Upper lobe of left lung (tissue), 6 donors: ENCODE data around the gene KRTAP10-7. TPM values are rescaled to one million over a fixed set of nuclear protein-coding genes. Genes with fewer than 3 reads are reported as not detected.
"Not testable (repeated sequence)": the region's sequence is repeated elsewhere in the genome, so short reads cannot be mapped to it uniquely, and the experiment has no call there.

ENCODE experiments used
- ATAC-seq, 2 donors: fragments of 200-7000 bp; cut with Tn5 transposase; one replicate each; pipeline ENCODE4 v1.9.1; 2022; ENCODE audit warnings: mild to moderate bottlenecking in 2 of 2, moderate library complexity in 2 of 2; ENCODE audit not compliant: low FRiP score in 2 of 2
- DNase-seq, 2 donors: peaks; one replicate each; pipeline ENCODE4 v3.0.0-alpha.2; 2019 to 2020
- H3K27ac ChIP-seq, 4 donors: fragments of 200-600 bp; sonication (generic); one replicate each; pipeline ENCODE4 v1.5.1; 2016 to 2019
- H3K27me3 ChIP-seq, 4 donors: fragments of 200-600 bp; sonication (generic); one replicate each; pipeline ENCODE4 v1.5.1; 2017 to 2019
- H3K36me3 ChIP-seq, 4 donors: fragments of 200-600 bp; sonication (generic); one replicate each; pipeline ENCODE4 v1.5.1; 2016 to 2019
- H3K4me1 ChIP-seq, 4 donors: fragments of 200-600 bp; sonication (generic); one replicate each; pipeline ENCODE4 v1.5.1; 2018 to 2019
- H3K4me3 ChIP-seq, 4 donors: fragments of 200-600 bp; sonication (generic); one replicate each; pipeline ENCODE4 v1.5.1; 2017 to 2019; ENCODE audit warnings: mild to moderate bottlenecking in 2 of 4, moderate library complexity in 1 of 4
- H3K9me3 ChIP-seq, 4 donors: fragments of 200-600 bp; sonication (generic); one replicate each; pipeline ENCODE4 v1.5.1; 2018 to 2019
- CTCF ChIP-seq, 6 experiments: fragments of 450-650 bp in 4 of 6; fragments of 200-600 bp in 2 of 6; sonication (generic) in 2 of 6; IDR thresholded peaks; one replicate each; pipeline ENCODE4 v1.5.1; 2016 to 2019; ENCODE audit warnings: antibody characterized with exemption in 6 of 6
- EP300 ChIP-seq, 4 donors: sonication (generic); formaldehyde crosslinking; IDR thresholded peaks; one replicate each; pipeline ENCODE4 v1.5.1; 2017; ENCODE audit warnings: antibody characterized with exemption in 4 of 4, control low read depth in 2 of 4
- POLR2A ChIP-seq, 4 donors: fragments of 450-650 bp; IDR thresholded peaks; one replicate each; pipeline ENCODE4 v1.5.1; 2016 to 2017; ENCODE audit warnings: antibody characterized with exemption in 4 of 4, mild to moderate bottlenecking in 2 of 4
- POLR2AphosphoS5 ChIP-seq, 2 donors: sonication (generic); formaldehyde crosslinking; IDR thresholded peaks; one replicate each; pipeline ENCODE4 v1.5.1; 2017; ENCODE audit warnings: antibody characterized with exemption in 2 of 2
- WGBS, 2 donors: methylation state at CpG; one replicate each; pipeline ENCODE4 v1.1.5; 2017 to 2018; 5-methylcytosine and 5-hydroxymethylcytosine counted together
- total RNA-seq, 6 donors: library from RNA; depleted of rRNA in 4 of 6; stranded (reverse); fragments of >200 nt in 4 of 6; gene quantifications; one replicate each; pipeline versions ENCODE4 v1.1.0 to v1.2.1, GENCODE V29; 2016 to 2021
- donor health status: DM: no; HTN: no; CAD: no; lungs with moderate emphysema.
- donor health status: DM: no; HTN: yes; CAD: no; lungs with severe emphysema.

The KRTAP10-7 gene
- total RNA-seq, 6 donors from 2014 or later: not detected

DNA sequence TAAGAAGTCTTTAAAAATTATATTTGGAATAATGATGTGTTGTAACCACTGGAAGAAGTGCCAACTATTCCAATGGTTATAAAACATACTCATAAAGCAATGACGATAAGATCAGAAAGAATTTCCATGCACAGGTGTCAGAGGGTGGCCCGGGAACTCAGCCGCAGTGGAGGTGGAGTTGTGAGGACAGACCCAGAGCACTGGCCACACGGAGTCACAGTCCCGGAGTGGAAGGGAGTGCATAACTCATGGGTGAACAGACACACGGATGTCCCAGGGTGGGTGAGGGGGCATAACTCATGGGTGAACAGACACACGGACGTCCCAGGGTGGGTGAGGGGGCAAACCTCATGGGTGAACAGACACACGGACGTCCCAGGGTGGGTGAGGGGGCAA is 24.4 kb upstream of the KRTAP10-7 start:
- WGBS, 2 donors: 89 to 91% methylated on average over 9 to 10 of the region's 10 CpGs

GRCh38 chr21:44578371-44579055 is 21.9 kb upstream of the KRTAP10-7 start:
- 85 to 95% methylated on average over 6 to 17 of the region's 17 CpGs for WGBS, 2 donors
- ATAC-seq (no peak), DNase-seq (no peak)
- H3K4me3 ChIP-seq: no peak overlapping the region
- no peaks in the 10 kb centered on the region for H3K27me3 ChIP-seq
- peaks cover 0 to 31% (median 15%) of the 10 kb centered on the region in 4 donors for H3K9me3 ChIP-seq
- H3K36me3 ChIP-seq: no peaks in the 10 kb centered on the region
- no peak for TF ChIP-seq POLR2A (IDR thresholded peaks at IDR 0.05)
- no peak for TF ChIP-seq EP300 (IDR thresholded peaks at IDR 0.05)
- TF ChIP-seq POLR2AphosphoS5 (IDR thresholded peaks at IDR 0.05): no peak
- TF ChIP-seq CTCF (IDR thresholded peaks at IDR 0.05): no peak
- H3K27ac ChIP-seq: no peak overlapping the region
- H3K4me1 ChIP-seq: no peaks in the 10 kb centered on the region

More for the DNA sequence above, 24.4 kb upstream of the KRTAP10-7 start:
- no peak overlapping the region for H3K4me3 ChIP-seq
- no peaks in the 10 kb centered on the region for H3K4me1 ChIP-seq
- ATAC-seq (no peak), DNase-seq (no peak)
- no peaks in the 10 kb centered on the region for H3K36me3 ChIP-seq
- H3K27me3 ChIP-seq: no peaks in the 10 kb centered on the region
- H3K9me3 ChIP-seq: peaks cover 0 to 29% (median 12%) of the 10 kb centered on the region in 4 donors
- no peak overlapping the region for H3K27ac ChIP-seq
- TF ChIP-seq POLR2AphosphoS5 (IDR thresholded peaks at IDR 0.05): no peak
- TF ChIP-seq CTCF (IDR thresholded peaks at IDR 0.05): no peak
- no peak for TF ChIP-seq EP300 (IDR thresholded peaks at IDR 0.05)
- TF ChIP-seq POLR2A (IDR thresholded peaks at IDR 0.05): no peak

DNA sequence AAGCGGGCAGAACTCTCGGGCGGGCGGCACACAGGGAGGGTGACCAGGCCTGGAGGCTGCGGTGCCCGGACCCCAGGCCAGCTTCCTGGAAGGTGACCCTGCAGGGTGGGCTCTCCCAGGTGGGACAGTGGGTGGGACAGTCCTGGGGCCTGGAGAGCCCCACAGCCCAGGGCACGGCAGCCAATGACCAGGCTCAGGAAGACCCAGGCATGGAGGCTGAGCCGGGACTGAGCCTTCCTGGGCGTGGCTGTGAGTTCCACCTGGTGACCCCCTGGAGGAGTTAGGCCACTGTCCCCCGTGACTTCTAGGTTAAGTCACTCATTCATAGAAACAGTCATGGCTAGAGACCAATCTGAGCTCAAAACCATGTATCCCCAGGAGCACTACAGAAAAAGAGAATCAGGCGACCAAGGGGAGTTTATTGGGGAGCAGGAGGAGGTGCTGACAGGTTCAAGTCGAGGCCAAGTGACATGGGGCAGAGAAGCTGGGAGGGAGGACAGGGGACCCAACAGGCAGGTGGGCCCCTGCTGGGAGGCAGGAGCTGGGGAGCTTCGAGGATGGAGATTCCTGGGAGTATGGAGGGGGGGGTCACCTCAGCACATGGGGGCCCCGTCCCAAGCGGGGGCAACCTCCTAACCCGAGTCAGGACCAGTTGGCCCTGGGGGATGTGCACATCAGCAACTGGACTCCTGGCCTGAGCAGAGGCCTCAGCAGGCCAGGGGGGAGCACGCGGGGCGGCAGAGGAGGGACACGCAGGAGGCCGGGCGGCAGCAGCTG is 21.2 kb upstream of the KRTAP10-7 start:
- Histone ChIP-seq H3K27ac (no peak overlapping the region), H3K36me3 (no peaks in the 10 kb centered on the region), H3K9me3 (peaks cover 0 to 31% (median 15%) of the 10 kb centered on the region in 4 donors), H3K4me1 (no peaks in the 10 kb centered on the region), H3K4me3 (no peak overlapping the region), H3K27me3 (no peaks in the 10 kb centered on the region)
- no peak for ATAC-seq
- WGBS, 2 donors: 69 to 82% methylated on average over 12 to 19 of the region's 22 CpGs
- TF ChIP-seq POLR2AphosphoS5 (IDR thresholded peaks at IDR 0.05) (no peak), CTCF (IDR thresholded peaks at IDR 0.05) (no peak), POLR2A (IDR thresholded peaks at IDR 0.05) (no peak), EP300 (IDR thresholded peaks at IDR 0.05) (no peak)
- DNase-seq: no peak

DNA sequence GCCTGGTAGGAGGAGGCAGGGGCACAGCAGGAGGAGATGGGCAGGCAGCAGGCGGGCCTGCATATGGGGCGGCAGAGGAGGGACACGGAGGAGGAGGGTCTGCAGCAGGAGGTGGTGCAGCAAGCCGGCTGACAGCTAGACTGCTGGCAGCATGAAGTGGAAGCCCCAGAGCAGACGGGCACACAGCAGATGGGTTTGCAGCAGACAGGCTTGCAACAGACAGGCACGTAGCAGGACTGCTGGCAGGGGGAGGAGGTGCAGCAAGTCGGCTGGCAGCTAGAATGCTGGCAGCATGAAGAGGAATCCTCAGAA is 20.6 kb upstream of the KRTAP10-7 start:
- Histone ChIP-seq H3K27ac (no peak overlapping the region), H3K36me3 (no peaks in the 10 kb centered on the region), H3K9me3 (peaks cover 0 to 31% (median 15%) of the 10 kb centered on the region in 4 donors), H3K4me1 (no peaks in the 10 kb centered on the region), H3K4me3 (no peak overlapping the region), H3K27me3 (no peaks in the 10 kb centered on the region)
- WGBS, 2 donors: 74 to 80% methylated on average over 7 of the region's 7 CpGs
- DNase-seq (no peak), ATAC-seq (no peak)
- TF ChIP-seq EP300 (IDR thresholded peaks at IDR 0.05) (no peak), POLR2A (IDR thresholded peaks at IDR 0.05) (no peak), POLR2AphosphoS5 (IDR thresholded peaks at IDR 0.05) (no peak), CTCF (IDR thresholded peaks at IDR 0.05) (no peak)

DNA sequence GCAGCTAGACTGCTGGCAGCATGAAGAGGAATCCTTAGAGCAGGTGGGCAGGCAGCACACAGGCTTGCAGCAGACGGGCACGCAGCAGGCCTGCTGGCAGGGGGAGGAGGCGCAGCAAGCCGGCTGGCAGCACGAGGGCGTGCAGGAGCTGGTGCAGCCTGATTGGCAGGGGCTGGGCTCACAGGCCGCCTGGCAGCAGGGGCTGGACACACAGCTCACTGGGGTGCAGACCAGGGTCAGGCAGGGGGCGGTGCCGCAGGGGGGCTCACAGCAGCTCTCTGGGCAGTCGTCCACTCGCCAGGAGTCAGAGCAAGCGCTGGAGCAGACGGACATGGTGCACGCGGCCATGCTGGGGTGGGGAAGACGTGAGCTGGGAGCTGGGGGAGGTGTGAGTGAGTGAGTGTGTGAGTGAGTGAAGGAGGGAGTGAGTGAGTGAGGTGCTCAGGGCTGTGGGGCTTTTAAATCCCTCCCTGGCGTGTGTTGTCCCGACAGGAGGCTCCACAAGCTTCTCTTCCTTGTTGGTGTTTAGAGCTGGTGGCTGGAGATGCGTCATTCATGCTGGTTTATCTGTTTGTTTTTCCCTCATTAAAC is 20.1 kb upstream of the KRTAP10-7 start, which contains the start of gene KRTAP10-5:
KRTAP10-5 (minus strand) TSS at position 374 of the 591 bp plus-strand sequence; CDS start at position 348, 26 bp downstream.
- 48 to 60% methylated on average over 16 to 19 of the region's 19 CpGs for WGBS, 2 donors

More for the DNA sequence above, 20.1 kb upstream of the KRTAP10-7 start, which contains the start of gene KRTAP10-5:
- H3K9me3 ChIP-seq: peaks cover 0 to 31% (median 15%) of the 10 kb centered on the region in 4 donors
- peak in 1 of 2 donors; percentile 75 for DNase-seq
- H3K27ac ChIP-seq, H3K36me3 ChIP-seq, H3K27me3 ChIP-seq, ATAC-seq, H3K4me1 ChIP-seq, H3K4me3 ChIP-seq: not testable (repeated sequence)
